ENCODE measurements around the gene FBXL19. TPM values are rescaled to one million over a fixed set of nuclear protein-coding genes. Genes with fewer than 3 reads are reported as not detected.

The FBXL19 gene, protein sequence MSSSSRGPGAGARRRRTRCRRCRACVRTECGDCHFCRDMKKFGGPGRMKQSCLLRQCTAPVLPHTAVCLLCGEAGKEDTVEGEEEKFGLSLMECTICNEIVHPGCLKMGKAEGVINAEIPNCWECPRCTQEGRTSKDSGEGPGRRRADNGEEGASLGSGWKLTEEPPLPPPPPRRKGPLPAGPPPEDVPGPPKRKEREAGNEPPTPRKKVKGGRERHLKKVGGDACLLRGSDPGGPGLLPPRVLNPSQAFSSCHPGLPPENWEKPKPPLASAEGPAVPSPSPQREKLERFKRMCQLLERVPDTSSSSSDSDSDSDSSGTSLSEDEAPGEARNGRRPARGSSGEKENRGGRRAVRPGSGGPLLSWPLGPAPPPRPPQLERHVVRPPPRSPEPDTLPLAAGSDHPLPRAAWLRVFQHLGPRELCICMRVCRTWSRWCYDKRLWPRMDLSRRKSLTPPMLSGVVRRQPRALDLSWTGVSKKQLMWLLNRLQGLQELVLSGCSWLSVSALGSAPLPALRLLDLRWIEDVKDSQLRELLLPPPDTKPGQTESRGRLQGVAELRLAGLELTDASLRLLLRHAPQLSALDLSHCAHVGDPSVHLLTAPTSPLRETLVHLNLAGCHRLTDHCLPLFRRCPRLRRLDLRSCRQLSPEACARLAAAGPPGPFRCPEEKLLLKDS
- 10 to 100 TPM in 2 of 4 donors, 1 to 10 TPM in 2; 8.7 to 26.3 (median 13.4) TPM for polyA plus RNA-seq
- long read RNA-seq, donor 1: 0 reads
- long read RNA-seq, donor 2: 0 reads
- long read RNA-seq, donor 3: 0 reads
- long read RNA-seq, donor 4: 0 reads
- long read RNA-seq, donor 5: 0 reads
- long read RNA-seq, donor 6, partial matches to known transcripts: 0 of 1 reads
- long read RNA-seq, donor 6, other reads (novel, unspliced or antisense): 0 of 1 reads
- long read RNA-seq, donor 7: 0 reads
- long read RNA-seq, donor 8: 0 reads
- long read RNA-seq, donor 9: 0 reads
- long read RNA-seq, donor 10: 0 reads

DNA sequence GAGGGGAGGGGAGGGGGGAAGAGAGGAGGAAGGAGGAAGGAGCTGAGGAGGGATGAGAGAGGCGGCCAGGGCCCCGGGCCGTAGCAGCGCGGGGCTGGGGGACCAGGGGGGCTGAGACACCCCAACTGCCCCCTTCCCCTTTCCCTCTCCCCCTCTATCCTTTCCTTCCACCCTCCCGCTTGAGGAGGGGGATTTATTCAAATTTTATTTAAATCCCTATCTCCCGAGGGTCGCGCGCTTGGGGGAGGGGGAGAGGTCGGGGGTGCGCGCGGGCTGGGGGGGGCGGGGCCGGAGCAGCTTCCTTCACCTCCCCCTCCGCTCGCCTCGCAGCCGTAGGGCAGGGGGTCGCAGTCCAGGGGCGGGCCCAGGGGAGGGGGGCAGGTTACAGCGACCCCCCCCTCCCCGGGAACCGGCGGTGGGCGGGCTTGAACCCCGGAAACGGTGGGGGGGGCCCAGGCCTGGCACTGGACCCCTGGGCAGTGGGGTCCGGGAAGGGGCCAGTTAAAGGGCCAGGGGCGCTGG, at the start of gene FBXL19:
TSS of gene FBXL19 (plus strand) at position 19 of the 522 bp plus-strand sequence. CDS start 2,183 bp downstream, outside the sequence.
- WGBS, 3 donors: 0 to 1% (median 0%) methylated on average over 7 to 31 of the region's 31 CpGs
- peak within 1 kb of the TSS; percentile 91 to 98 (median 92) for H3K27ac ChIP-seq (ENCODE audit: low read depth in 1 of 3, low read length in 2 of 3)
- H3K4me1 ChIP-seq (ENCODE audit: control insufficient read depth in 3 of 3, insufficient read depth in 2 of 3, low read depth in 1 of 3, low read length in 2 of 3): peaks cover 0 to 6% (median 5%) of the 10 kb centered on the region in 3 donors
- FAIRE-seq (no peak), DNase-seq (no peak)
- peaks cover 0 to 34% (median 0%) of the 10 kb centered on the region in 3 donors for H3K36me3 ChIP-seq (ENCODE audit: control insufficient read depth in 3 of 3, insufficient read depth in 2 of 3, low read depth in 1 of 3, low read length in 3 of 3)
- H3K4me3 ChIP-seq (ENCODE audit: low read depth in 1 of 3, low read length in 3 of 3): peak within 1 kb of the TSS; percentile 74 to 86 (median 79)
- H3K27me3 ChIP-seq (ENCODE audit: control insufficient read depth in 3 of 3, insufficient read depth in 3 of 3, low read length in 3 of 3): no peaks in the 10 kb centered on the region
- H3K9me3 ChIP-seq (ENCODE audit: control insufficient read depth in 2 of 2, insufficient read depth in 1 of 2, low read depth in 1 of 2, low read length in 1 of 2): no peaks in the 10 kb centered on the region

DNA sequence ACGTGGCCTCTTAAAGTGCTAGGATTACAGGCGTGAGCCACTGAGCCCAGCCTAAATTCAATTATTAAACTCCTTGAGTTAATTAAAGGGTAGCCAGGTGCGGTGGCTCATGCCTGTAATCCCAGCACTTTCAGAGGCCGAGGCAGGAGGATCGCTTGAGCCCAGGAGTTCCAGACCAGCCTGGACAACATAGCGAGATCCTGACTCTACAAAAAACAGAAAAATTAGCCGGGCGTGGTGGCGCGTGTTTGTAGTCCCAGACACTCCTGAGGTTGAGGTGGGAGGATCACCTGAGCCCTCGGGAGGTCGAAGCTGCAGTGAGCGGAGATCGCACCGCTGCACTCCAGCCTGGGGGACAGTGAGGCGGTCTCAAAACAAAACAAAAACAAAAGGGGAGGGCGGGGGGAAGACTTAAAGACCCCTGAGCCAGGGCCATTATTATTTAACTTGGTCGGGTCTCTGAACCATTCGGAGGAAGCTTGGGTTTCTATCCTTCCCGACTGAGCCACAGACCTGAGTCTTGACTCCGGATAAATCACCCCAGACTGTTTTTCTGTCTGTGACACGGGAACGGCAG, 49.0 kb upstream of the FBXL19 start:
- DNase-seq: no peak

DNA sequence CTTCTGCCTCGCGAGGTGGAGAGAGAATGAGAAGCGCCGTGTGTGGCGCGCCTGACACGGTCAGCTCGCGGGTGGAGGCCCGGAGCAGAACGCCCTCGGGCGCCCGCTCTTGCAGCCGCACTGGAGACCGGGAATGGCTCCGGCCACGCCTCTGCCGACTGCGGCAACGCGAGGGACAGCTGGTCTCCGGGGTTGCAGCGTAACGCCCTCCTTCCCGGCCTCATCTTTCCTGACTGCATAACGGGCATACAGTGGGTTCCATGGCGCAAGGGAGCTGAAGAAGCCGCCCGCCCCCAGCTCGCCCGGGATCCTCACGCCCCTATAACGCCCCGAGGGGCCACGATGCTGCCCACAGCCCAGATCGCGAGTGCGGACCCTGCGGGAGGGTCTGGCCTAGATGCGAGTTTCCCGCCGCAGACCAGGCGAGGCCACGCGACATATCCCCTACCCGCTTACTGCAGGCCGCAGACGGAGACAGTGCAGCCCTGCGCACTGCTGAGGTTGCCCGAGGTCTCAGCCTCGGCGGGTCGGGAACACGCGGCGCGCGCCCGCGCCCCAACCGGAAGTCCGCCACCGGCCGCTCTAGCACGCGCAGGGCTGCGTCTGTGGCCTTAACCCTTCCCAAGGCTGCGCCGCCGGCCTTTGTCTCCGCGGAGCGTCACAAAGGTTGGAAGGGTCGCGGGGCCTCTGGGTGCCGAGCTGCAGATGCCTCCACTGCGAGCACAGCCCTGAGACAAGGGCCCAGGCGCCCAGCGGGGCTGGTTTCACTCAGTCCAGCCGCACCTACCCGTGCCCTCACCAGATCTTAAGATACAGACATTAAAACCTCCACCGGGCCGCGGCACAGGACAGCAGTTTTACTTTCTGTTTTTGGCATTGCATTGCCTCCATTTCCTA, 48.3 kb upstream of the FBXL19 start:
- FAIRE-seq: no peak
- H3K27ac ChIP-seq (ENCODE audit: low read depth in 1 of 3, low read length in 2 of 3): peak overlapping the region; percentile 91 to 97 (median 94)
- H3K27me3 ChIP-seq (ENCODE audit: control insufficient read depth in 3 of 3, insufficient read depth in 3 of 3, low read length in 3 of 3): no peaks in the 10 kb centered on the region
- peaks cover 0 to 28% (median 0%) of the 10 kb centered on the region in 3 donors for H3K36me3 ChIP-seq (ENCODE audit: control insufficient read depth in 3 of 3, insufficient read depth in 2 of 3, low read depth in 1 of 3, low read length in 3 of 3)
- peaks cover 0 to 14% (median 7%) of the 10 kb centered on the region in 3 donors for H3K4me1 ChIP-seq (ENCODE audit: control insufficient read depth in 3 of 3, insufficient read depth in 2 of 3, low read depth in 1 of 3, low read length in 2 of 3)
- 0% methylated on average over 73 to 85 of the region's 85 CpGs for WGBS, 3 donors
- H3K9me3 ChIP-seq (ENCODE audit: control insufficient read depth in 2 of 2, insufficient read depth in 1 of 2, low read depth in 1 of 2, low read length in 1 of 2): no peaks in the 10 kb centered on the region
- peak overlapping the region; percentile 80 to 94 (median 82) for H3K4me3 ChIP-seq (ENCODE audit: low read depth in 1 of 3, low read length in 3 of 3)
- peak; percentile 93 to 98 for DNase-seq

More for the DNA sequence above, 49.0 kb upstream of the FBXL19 start:
- no peaks in the 10 kb centered on the region for H3K27me3 ChIP-seq (ENCODE audit: control insufficient read depth in 3 of 3, insufficient read depth in 3 of 3, low read length in 3 of 3)
- no peaks in the 10 kb centered on the region for H3K9me3 ChIP-seq (ENCODE audit: control insufficient read depth in 2 of 2, insufficient read depth in 1 of 2, low read depth in 1 of 2, low read length in 1 of 2)
- H3K27ac ChIP-seq (ENCODE audit: low read depth in 1 of 3, low read length in 2 of 3): peak overlapping the region; percentile 91 to 97 (median 94)
- H3K4me3 ChIP-seq (ENCODE audit: low read depth in 1 of 3, low read length in 3 of 3): peak overlapping the region; percentile 58 to 94 (median 82)
- H3K4me1 ChIP-seq (ENCODE audit: control insufficient read depth in 3 of 3, insufficient read depth in 2 of 3, low read depth in 1 of 3, low read length in 2 of 3): peaks cover 0 to 14% (median 7%) of the 10 kb centered on the region in 3 donors
- FAIRE-seq: no peak
- 20 to 22% (median 22%) methylated on average over 22 to 23 of the region's 23 CpGs for WGBS, 3 donors
- peaks cover 0 to 23% (median 0%) of the 10 kb centered on the region in 3 donors for H3K36me3 ChIP-seq (ENCODE audit: control insufficient read depth in 3 of 3, insufficient read depth in 2 of 3, low read depth in 1 of 3, low read length in 3 of 3)

DNA sequence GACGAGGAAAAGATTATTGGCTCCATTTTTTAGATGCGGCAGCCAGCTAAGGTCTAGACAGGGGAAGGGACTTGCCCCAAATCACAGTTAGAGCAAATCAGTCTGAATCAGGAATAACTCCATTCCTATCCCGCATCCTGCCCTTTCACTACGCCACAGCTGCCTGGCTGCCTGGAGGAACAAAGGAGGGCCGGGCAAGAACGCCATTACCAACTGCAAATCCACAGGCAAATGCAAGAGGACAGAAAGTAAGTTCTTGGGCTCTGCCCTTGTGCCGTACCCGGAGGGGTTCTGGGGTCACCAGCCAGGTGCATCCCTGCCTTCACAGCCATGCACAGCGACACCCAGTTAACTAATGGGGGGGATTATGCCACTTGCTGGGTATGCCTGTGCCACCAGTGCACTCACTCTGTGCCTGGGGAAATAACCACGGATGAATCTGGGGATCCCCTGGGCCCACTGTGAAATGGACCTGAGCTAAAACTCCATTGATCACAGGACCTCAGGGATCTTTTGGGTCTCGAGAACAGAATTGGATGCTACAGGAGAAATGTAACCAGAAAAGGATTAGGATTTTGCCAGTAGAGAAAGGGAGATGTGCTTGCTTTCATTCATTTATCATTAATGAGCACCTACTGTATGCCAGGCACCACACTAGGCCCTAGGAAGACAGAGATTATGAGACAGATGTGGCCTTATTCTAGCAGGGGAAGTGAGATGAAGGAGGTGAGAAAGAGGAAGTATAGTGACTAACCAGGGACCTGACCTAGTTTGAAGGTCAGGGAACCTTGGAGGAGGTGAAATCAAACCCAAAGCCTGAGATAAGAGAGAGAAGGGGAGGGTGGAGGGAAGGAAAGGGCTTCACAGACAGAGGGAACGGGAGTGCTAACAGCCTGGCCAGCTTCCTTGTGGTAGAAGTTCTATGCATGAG, 47.2 kb upstream of the FBXL19 start:
- FAIRE-seq (no peak), DNase-seq (peak; percentile 51 to 83)
- H3K9me3 ChIP-seq (ENCODE audit: control insufficient read depth in 2 of 2, insufficient read depth in 1 of 2, low read depth in 1 of 2, low read length in 1 of 2): no peaks in the 10 kb centered on the region
- H3K27me3 ChIP-seq (ENCODE audit: control insufficient read depth in 3 of 3, insufficient read depth in 3 of 3, low read length in 3 of 3): no peaks in the 10 kb centered on the region
- peak overlapping the region; percentile 91 to 97 (median 94) for H3K27ac ChIP-seq (ENCODE audit: low read depth in 1 of 3, low read length in 2 of 3)
- H3K4me1 ChIP-seq (ENCODE audit: control insufficient read depth in 3 of 3, insufficient read depth in 2 of 3, low read depth in 1 of 3, low read length in 2 of 3): peaks cover 0 to 14% (median 7%) of the 10 kb centered on the region in 3 donors
- peak overlapping the region; percentile 80 to 94 (median 82) for H3K4me3 ChIP-seq (ENCODE audit: low read depth in 1 of 3, low read length in 3 of 3)
- peaks cover 0 to 33% (median 0%) of the 10 kb centered on the region in 3 donors for H3K36me3 ChIP-seq (ENCODE audit: control insufficient read depth in 3 of 3, insufficient read depth in 2 of 3, low read depth in 1 of 3, low read length in 3 of 3)
- WGBS, 3 donors: 3 to 9% (median 6%) methylated on average over 12 of the region's 12 CpGs

DNA sequence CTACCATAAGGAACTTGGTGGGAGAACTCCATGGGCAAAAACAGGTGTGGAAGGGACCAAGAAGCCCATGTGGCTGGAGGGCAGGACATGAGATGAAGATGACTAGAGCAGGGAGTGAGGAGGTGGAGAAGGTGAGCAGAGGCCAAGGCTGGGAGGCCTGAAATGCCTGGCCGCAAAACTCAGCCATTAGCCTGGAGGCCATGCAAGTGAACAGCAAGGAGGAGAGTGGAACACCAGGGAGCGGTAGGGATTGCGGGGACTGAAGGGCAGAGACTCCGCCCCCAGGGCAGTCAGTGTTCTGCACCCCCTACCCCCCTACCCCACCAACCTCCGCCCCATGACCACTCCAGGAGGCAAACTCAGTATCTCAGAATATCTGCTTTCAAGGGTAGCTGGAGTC, 46.5 kb upstream of the FBXL19 start:
- FAIRE-seq (no peak), DNase-seq (peak; percentile 32 to 51)
- Histone ChIP-seq H3K4me1 (ENCODE audit: control insufficient read depth in 3 of 3, insufficient read depth in 2 of 3, low read depth in 1 of 3, low read length in 2 of 3) (peaks cover 2 to 14% (median 7%) of the 10 kb centered on the region in 3 donors), H3K9me3 (ENCODE audit: control insufficient read depth in 2 of 2, insufficient read depth in 1 of 2, low read depth in 1 of 2, low read length in 1 of 2) (no peaks in the 10 kb centered on the region), H3K27me3 (ENCODE audit: control insufficient read depth in 3 of 3, insufficient read depth in 3 of 3, low read length in 3 of 3) (no peaks in the 10 kb centered on the region), H3K27ac (ENCODE audit: low read depth in 1 of 3, low read length in 2 of 3) (peak overlapping the region; percentile 91 to 97 (median 94)), H3K4me3 (ENCODE audit: low read depth in 1 of 3, low read length in 3 of 3) (peak overlapping the region in 2 of 3 donors; percentile 82 to 94), H3K36me3 (ENCODE audit: control insufficient read depth in 3 of 3, insufficient read depth in 2 of 3, low read depth in 1 of 3, low read length in 3 of 3) (peaks cover 0 to 40% (median 0%) of the 10 kb centered on the region in 3 donors)
- 41 to 71% (median 56%) methylated on average over 5 of the region's 5 CpGs for WGBS, 3 donors

DNA sequence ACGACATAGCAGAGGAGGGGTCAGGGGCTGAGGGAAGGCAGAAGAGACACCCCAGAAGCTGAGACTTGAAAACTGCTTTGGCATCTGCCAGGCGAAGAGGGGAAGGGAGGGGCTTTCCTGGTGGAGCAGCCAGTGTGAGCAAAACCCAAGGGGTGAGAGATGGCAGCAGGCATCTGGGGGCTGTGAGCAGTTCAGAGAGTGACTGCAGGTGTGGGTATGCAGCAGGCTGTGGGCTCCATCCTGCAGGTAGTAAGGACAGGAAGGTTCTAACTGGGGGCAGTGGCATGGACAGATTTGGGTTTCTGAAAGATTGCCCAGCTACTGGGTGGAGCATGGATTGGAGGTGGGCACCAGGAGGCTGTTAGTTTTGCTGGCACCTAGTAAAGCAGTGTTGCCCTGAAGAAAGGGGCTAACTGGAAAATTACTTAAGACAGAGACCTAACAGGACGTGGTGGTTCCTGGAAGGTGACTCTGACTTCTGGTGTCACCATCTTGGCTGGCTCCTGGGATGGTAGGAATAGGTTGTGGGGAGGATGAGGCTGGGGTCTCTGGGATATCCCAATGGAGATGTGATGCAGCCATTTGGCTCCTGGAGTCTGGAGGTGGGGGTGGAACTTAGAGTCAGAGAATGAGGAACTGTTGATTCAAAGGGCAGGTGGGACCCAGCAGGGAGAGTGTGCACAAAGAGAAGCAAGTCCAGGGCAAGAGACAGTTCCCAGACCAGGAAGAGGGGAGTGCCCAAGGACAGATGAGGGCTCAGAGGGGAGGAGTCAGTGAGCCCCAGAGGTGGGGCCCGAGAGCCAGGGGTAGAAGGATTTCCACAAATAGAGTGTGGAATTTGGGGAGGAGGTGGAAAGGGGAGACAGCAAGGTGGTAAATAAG, 40.7 kb upstream of the FBXL19 start:
- Histone ChIP-seq H3K27me3 (ENCODE audit: control insufficient read depth in 3 of 3, insufficient read depth in 3 of 3, low read length in 3 of 3) (no peaks in the 10 kb centered on the region), H3K36me3 (ENCODE audit: control insufficient read depth in 3 of 3, insufficient read depth in 2 of 3, low read depth in 1 of 3, low read length in 3 of 3) (peaks cover 0 to 72% (median 0%) of the 10 kb centered on the region in 3 donors), H3K4me3 (ENCODE audit: low read depth in 1 of 3, low read length in 3 of 3) (no peak overlapping the region), H3K27ac (ENCODE audit: low read depth in 1 of 3, low read length in 2 of 3) (peak overlapping the region in 2 of 3 donors; percentile 28 to 48), H3K9me3 (ENCODE audit: control insufficient read depth in 2 of 2, insufficient read depth in 1 of 2, low read depth in 1 of 2, low read length in 1 of 2) (no peaks in the 10 kb centered on the region), H3K4me1 (ENCODE audit: control insufficient read depth in 3 of 3, insufficient read depth in 2 of 3, low read depth in 1 of 3, low read length in 2 of 3) (peaks cover 0 to 9% (median 2%) of the 10 kb centered on the region in 3 donors)
- FAIRE-seq (no peak), DNase-seq (peak; percentile 45 to 50)
- WGBS, 3 donors: 60 to 66% (median 62%) methylated on average over 4 of the region's 4 CpGs

Data from small intestine (tissue), 16 donors.